ENCODE data around the gene AP2M1. TPM values are rescaled to one million over a fixed set of nuclear protein-coding genes. Genes with fewer than 3 reads are reported as not detected.
A peak's percentile ranks its signal among the peaks of the same experiment; 100 is the strongest.

AP2M1 gene
- total RNA-seq, 2 donors from 2014 or later, result 120 to 164 TPM

- peaks cover 33% of the 10 kb centered on the region for H3K4me1 Mint-ChIP-seq
- no peak overlapping the region for H3K27ac Mint-ChIP-seq
- peaks cover 8% of the 10 kb centered on the region for H3K36me3 Mint-ChIP-seq (ENCODE audit: low read depth)
Measured at GRCh38 chr3:184189421-184189820, 14.8 kb downstream of the AP2M1 start.

GRCh38 chr3:184192889-184193288 is 18.2 kb downstream of the AP2M1 start:
- no peak for ATAC-seq
- DNase-seq, result no peak
- peaks cover 2% of the 10 kb centered on the region for H3K36me3 Mint-ChIP-seq (ENCODE audit: low read depth)
- peaks cover 12% of the 10 kb centered on the region for H3K4me1 Mint-ChIP-seq
- H3K27me3 Mint-ChIP-seq, result no peaks in the 10 kb centered on the region
- H3K4me3 Mint-ChIP-seq, result no peak overlapping the region
- H3K9me3 ChIP-seq (ENCODE audit: control insufficient read depth, low read length, poor library complexity, severe bottlenecking), result no peaks in the 10 kb centered on the region
- no peak overlapping the region for H3K27ac Mint-ChIP-seq

More at GRCh38 chr3:184189421-184189820, 14.8 kb downstream of the AP2M1 start:
- H3K27me3 Mint-ChIP-seq, result no peaks in the 10 kb centered on the region
- H3K4me3 Mint-ChIP-seq, result peak overlapping the region; percentile 41
- DNase-seq (no peak), ATAC-seq (no peak)
- no peaks in the 10 kb centered on the region for H3K9me3 ChIP-seq (ENCODE audit: control insufficient read depth, low read length, poor library complexity, severe bottlenecking)

- H3K27me3 Mint-ChIP-seq, result no peaks in the 10 kb centered on the region
- no peak for ATAC-seq
- peaks cover 2% of the 10 kb centered on the region for H3K36me3 Mint-ChIP-seq (ENCODE audit: low read depth)
Measured at GRCh38 chr3:184193991-184194539, 19.4 kb downstream of the AP2M1 start.

GRCh38 chr3:184196536-184196935 is 21.9 kb downstream of the AP2M1 start:
- H3K27me3 Mint-ChIP-seq, result no peaks in the 10 kb centered on the region
- H3K4me1 Mint-ChIP-seq, result peaks cover 2% of the 10 kb centered on the region
- no peak overlapping the region for H3K4me3 Mint-ChIP-seq
- H3K27ac Mint-ChIP-seq, result peak overlapping the region; percentile 67
- DNase-seq, result no peak
- H3K36me3 Mint-ChIP-seq (ENCODE audit: low read depth), result peaks cover 2% of the 10 kb centered on the region
- no peak for ATAC-seq
- no peaks in the 10 kb centered on the region for H3K9me3 ChIP-seq (ENCODE audit: control insufficient read depth, low read length, poor library complexity, severe bottlenecking)

More at GRCh38 chr3:184193991-184194539, 19.4 kb downstream of the AP2M1 start:
- no peaks in the 10 kb centered on the region for H3K9me3 ChIP-seq (ENCODE audit: control insufficient read depth, low read length, poor library complexity, severe bottlenecking)
- H3K4me3 Mint-ChIP-seq, result no peak overlapping the region
- no peak overlapping the region for H3K27ac Mint-ChIP-seq
- H3K4me1 Mint-ChIP-seq, result peaks cover 5% of the 10 kb centered on the region
- DNase-seq, result no peak

GRCh38 chr3:184198509-184198908 is 23.9 kb downstream of the AP2M1 start:
- no peaks in the 10 kb centered on the region for H3K9me3 ChIP-seq (ENCODE audit: control insufficient read depth, low read length, poor library complexity, severe bottlenecking)
- no peak for ATAC-seq
- no peaks in the 10 kb centered on the region for H3K36me3 Mint-ChIP-seq (ENCODE audit: low read depth)
- no peak for DNase-seq
- peaks cover 2% of the 10 kb centered on the region for H3K4me1 Mint-ChIP-seq
- no peaks in the 10 kb centered on the region for H3K27me3 Mint-ChIP-seq
- H3K27ac Mint-ChIP-seq, result no peak overlapping the region
- H3K4me3 Mint-ChIP-seq, result no peak overlapping the region

- Mint-ChIP-seq H3K4me3 (no peak overlapping the region), H3K27ac (no peak overlapping the region), H3K4me1 (peaks cover 2% of the 10 kb centered on the region), H3K36me3 (ENCODE audit: low read depth) (no peaks in the 10 kb centered on the region), H3K27me3 (peaks cover 6% of the 10 kb centered on the region)
- DNase-seq, result no peak
- no peak for ATAC-seq
- H3K9me3 ChIP-seq (ENCODE audit: control insufficient read depth, low read length, poor library complexity, severe bottlenecking), result no peaks in the 10 kb centered on the region
Measured at GRCh38 chr3:184200825-184201224, 26.2 kb downstream of the AP2M1 start.

- Mint-ChIP-seq H3K36me3 (ENCODE audit: low read depth) (peaks cover 5% of the 10 kb centered on the region), H3K27me3 (peaks cover 20% of the 10 kb centered on the region), H3K4me3 (peak overlapping the region; percentile 49), H3K4me1 (no peaks in the 10 kb centered on the region), H3K27ac (no peak overlapping the region)
- H3K9me3 ChIP-seq (ENCODE audit: control insufficient read depth, low read length, poor library complexity, severe bottlenecking), result no peaks in the 10 kb centered on the region
- ATAC-seq, result no peak
- no peak for DNase-seq
Measured at GRCh38 chr3:184203526-184203925, 28.9 kb downstream of the AP2M1 start.

GRCh38 chr3:184209146-184209923 is 34.7 kb downstream of the AP2M1 start:
- no peak overlapping the region for H3K27ac Mint-ChIP-seq
- H3K4me1 Mint-ChIP-seq, result no peaks in the 10 kb centered on the region
- no peak overlapping the region for H3K4me3 Mint-ChIP-seq
- H3K9me3 ChIP-seq (ENCODE audit: control insufficient read depth, low read length, poor library complexity, severe bottlenecking), result no peaks in the 10 kb centered on the region
- peaks cover 28% of the 10 kb centered on the region for H3K27me3 Mint-ChIP-seq
- H3K36me3 Mint-ChIP-seq (ENCODE audit: low read depth), result peaks cover 5% of the 10 kb centered on the region
- DNase-seq (no peak), ATAC-seq (no peak)

- Mint-ChIP-seq H3K36me3 (ENCODE audit: low read depth) (peaks cover 5% of the 10 kb centered on the region), H3K4me1 (no peaks in the 10 kb centered on the region), H3K27ac (no peak overlapping the region), H3K4me3 (no peak overlapping the region), H3K27me3 (peaks cover 25% of the 10 kb centered on the region)
- H3K9me3 ChIP-seq (ENCODE audit: control insufficient read depth, low read length, poor library complexity, severe bottlenecking), result no peaks in the 10 kb centered on the region
- DNase-seq (no peak), ATAC-seq (no peak)
Measured at GRCh38 chr3:184211297-184211696, 36.6 kb downstream of the AP2M1 start.

- no peak overlapping the region for H3K4me3 Mint-ChIP-seq
Measured at GRCh38 chr3:184211718-184212117, 37.1 kb downstream of the AP2M1 start.

GRCh38 chr3:184218814-184219213 is 44.2 kb downstream of the AP2M1 start:
- H3K9me3 ChIP-seq (ENCODE audit: control insufficient read depth, low read length, poor library complexity, severe bottlenecking), result no peaks in the 10 kb centered on the region
- ATAC-seq (no peak), DNase-seq (no peak)
- no peaks in the 10 kb centered on the region for H3K36me3 Mint-ChIP-seq (ENCODE audit: low read depth)
- no peak overlapping the region for H3K27ac Mint-ChIP-seq
- H3K4me3 Mint-ChIP-seq, result no peak overlapping the region
- no peaks in the 10 kb centered on the region for H3K4me1 Mint-ChIP-seq
- H3K27me3 Mint-ChIP-seq, result peaks cover 16% of the 10 kb centered on the region

More at GRCh38 chr3:184211718-184212117, 37.1 kb downstream of the AP2M1 start:
- ATAC-seq, result no peak
- H3K4me1 Mint-ChIP-seq, result no peaks in the 10 kb centered on the region
- H3K36me3 Mint-ChIP-seq (ENCODE audit: low read depth), result peaks cover 3% of the 10 kb centered on the region
- peaks cover 20% of the 10 kb centered on the region for H3K27me3 Mint-ChIP-seq
- no peaks in the 10 kb centered on the region for H3K9me3 ChIP-seq (ENCODE audit: control insufficient read depth, low read length, poor library complexity, severe bottlenecking)
- DNase-seq, result no peak
- H3K27ac Mint-ChIP-seq, result no peak overlapping the region

- H3K4me3 Mint-ChIP-seq, result no peak overlapping the region
- ATAC-seq (no peak), DNase-seq (no peak)
- no peaks in the 10 kb centered on the region for H3K36me3 Mint-ChIP-seq (ENCODE audit: low read depth)
- no peaks in the 10 kb centered on the region for H3K4me1 Mint-ChIP-seq
- peaks cover 35% of the 10 kb centered on the region for H3K27me3 Mint-ChIP-seq
- no peak overlapping the region for H3K27ac Mint-ChIP-seq
- H3K9me3 ChIP-seq (ENCODE audit: control insufficient read depth, low read length, poor library complexity, severe bottlenecking), result no peaks in the 10 kb centered on the region
Measured at GRCh38 chr3:184222521-184222920, 47.9 kb downstream of the AP2M1 start.

GRCh38 chr3:184223946-184224345 is 49.3 kb downstream of the AP2M1 start:
- DNase-seq, result no peak
- H3K4me3 Mint-ChIP-seq, result no peak overlapping the region
- no peaks in the 10 kb centered on the region for H3K9me3 ChIP-seq (ENCODE audit: control insufficient read depth, low read length, poor library complexity, severe bottlenecking)
- H3K27me3 Mint-ChIP-seq, result peaks cover 42% of the 10 kb centered on the region
- peaks cover 2% of the 10 kb centered on the region for H3K4me1 Mint-ChIP-seq
- no peak overlapping the region for H3K27ac Mint-ChIP-seq
- no peak for ATAC-seq
- no peaks in the 10 kb centered on the region for H3K36me3 Mint-ChIP-seq (ENCODE audit: low read depth)
